CD8-positive, alpha-beta memory T cell (primary cell): ENCODE results near the gene FASN. TPM values are rescaled to one million over a fixed set of nuclear protein-coding genes. Genes with fewer than 3 reads are reported as not detected.

ENCODE experiments used
- CTCF ChIA-PET: fragments of 350-600 bp; sonication (Branson Sonifier 250); formaldehyde crosslinking; loops from one replicate; lab custom pipeline; 2021; ENCODE audit warnings: antibody characterized with exemption; lab: Charles Lee
- POLR2A ChIA-PET: fragments of 350-600 bp; sonication (Branson Sonifier 250); formaldehyde crosslinking; loops from one replicate; lab custom pipeline; 2021; ENCODE audit warnings: antibody characterized with exemption; lab: Charles Lee
- DNase-seq, 5 donors: peaks; one replicate each; pipeline versions ENCODE4 v3.0.0 to v3.0.0-alpha.2; 2020 to 2022; ENCODE audit warnings: mixed read lengths in 1 of 5
- H3K27ac ChIP-seq: one replicate; pipeline ENCODE4 v1.7.0; 2013; ENCODE audit warnings: low read depth, mild to moderate bottlenecking, low read length, moderate library complexity
- H3K27me3 ChIP-seq: 2 replicates; pipeline ENCODE4 v1.7.0; 2013; ENCODE audit warnings: low read length, mild to moderate bottlenecking; ENCODE audit not compliant: insufficient read depth, poor library complexity, severe bottlenecking
- H3K36me3 ChIP-seq: 2 replicates; pipeline ENCODE4 v1.7.0; 2013; ENCODE audit warnings: mild to moderate bottlenecking, low read length, moderate library complexity; ENCODE audit not compliant: insufficient read depth
- H3K4me1 ChIP-seq: 2 replicates; pipeline ENCODE4 v1.7.0; 2013; ENCODE audit warnings: mild to moderate bottlenecking, low read length, moderate library complexity; ENCODE audit not compliant: insufficient read depth
- H3K4me3 ChIP-seq: 2 replicates; pipeline ENCODE4 v1.7.0; 2013; ENCODE audit warnings: mild to moderate bottlenecking, low read length
- H3K9me3 ChIP-seq: 2 replicates; pipeline ENCODE4 v1.7.0; 2013; ENCODE audit warnings: mild to moderate bottlenecking, low read length
- H3K27ac Mint-ChIP-seq, 8 donors: one replicate each; pipeline ENCODE4 v1.8.0; 2020 to 2021; ENCODE audit warnings: mixed read lengths in 8 of 8, mild to moderate bottlenecking in 6 of 8, inconsistent platforms in 3 of 8, moderate library complexity in 3 of 8
- H3K27me3 Mint-ChIP-seq, 2 donors: one replicate each; pipeline ENCODE4 v1.8.0; 2020 to 2021; ENCODE audit warnings: mixed read lengths in 2 of 2, mild to moderate bottlenecking in 1 of 2, moderate library complexity in 1 of 2
- H3K36me3 Mint-ChIP-seq, 3 donors: one replicate each; pipeline ENCODE4 v1.8.0; 2020 to 2021; ENCODE audit warnings: mixed read lengths in 3 of 3, inconsistent platforms in 1 of 3, mild to moderate bottlenecking in 1 of 3
- H3K4me1 Mint-ChIP-seq, 3 donors: one replicate each; pipeline ENCODE4 v1.8.0; 2020 to 2021; ENCODE audit warnings: mixed read lengths in 3 of 3, inconsistent platforms in 1 of 3, mild to moderate bottlenecking in 1 of 3
- H3K4me3 Mint-ChIP-seq, 7 donors: one replicate each; pipeline ENCODE4 v1.8.0; 2020 to 2021; ENCODE audit warnings: mixed read lengths in 7 of 7, mild to moderate bottlenecking in 6 of 7, moderate library complexity in 4 of 7, inconsistent platforms in 2 of 7
- H3K9me3 Mint-ChIP-seq, 5 donors: one replicate each; pipeline ENCODE4 v1.8.0; 2020 to 2022; ENCODE audit warnings: mixed read lengths in 5 of 5, mild to moderate bottlenecking in 3 of 5, moderate library complexity in 2 of 5, inconsistent platforms in 1 of 5
- polyA plus RNA-seq: library from polyadenylated mRNA; unstranded; fragments of 300-500 nt; fragmentation: Illumina TruSeq; gene quantifications from one replicate; pipeline ENCODE4 v1.2.3, GENCODE V29; 2021
- total RNA-seq, 2 experiments: library from RNA; stranded (reverse); gene quantifications; one replicate each; pipeline ENCODE4 v1.2.3, GENCODE V29; 2021

The FASN gene
- total and polyA plus RNA-seq, 3 experiments from 2014 or later, result 2.7 to 259 (median 251) TPM

- ChIA-PET CTCF (interaction anchor here (1.1 to 2.7 kb wide), 3 partner anchors 15 to 102 kb away, joined by 3 to 9 read pairs (median 4); no protein-coding TSS in a partner anchor), POLR2A (no interaction called here)
- H3K27me3 ChIP-seq, result no peaks in the 10 kb centered on the region
- peaks cover 20 to 44% (median 42%) of the 10 kb centered on the region in 3 donors for H3K4me1 Mint-ChIP-seq
- peaks cover 70% of the 10 kb centered on the region for H3K4me1 ChIP-seq
- no peaks in the 10 kb centered on the region for H3K9me3 Mint-ChIP-seq
- H3K27ac ChIP-seq, result no peak overlapping the region
- H3K27me3 Mint-ChIP-seq, result peaks cover 0 to 1% of the 10 kb centered on the region in 2 donors
- no peaks in the 10 kb centered on the region for H3K36me3 ChIP-seq
- H3K9me3 ChIP-seq, result no peaks in the 10 kb centered on the region
- H3K4me3 ChIP-seq, result no peak overlapping the region
- H3K36me3 Mint-ChIP-seq, result peaks cover 0 to 5% (median 4%) of the 10 kb centered on the region in 3 donors
- H3K4me3 Mint-ChIP-seq, result peak overlapping the region in 1 of 7 donors; percentile 37
- peak overlapping the region in 2 of 8 donors; percentile 38 to 62 for H3K27ac Mint-ChIP-seq
- no peak for DNase-seq
These were observed 23.9 kb upstream of the FASN start for GRCh38 chr17:82121660-82122629.

GRCh38 chr17:82121246-82121645 is 23.2 kb upstream of the FASN start:
- Mint-ChIP-seq H3K9me3 (no peaks in the 10 kb centered on the region), H3K27ac (no peak overlapping the region), H3K4me1 (peaks cover 13 to 37% (median 35%) of the 10 kb centered on the region in 3 donors), H3K36me3 (peaks cover 0 to 6% (median 5%) of the 10 kb centered on the region in 3 donors), H3K27me3 (peaks cover 0 to 1% of the 10 kb centered on the region in 2 donors), H3K4me3 (no peak overlapping the region)
- ChIA-PET CTCF (interaction anchor here (1.1 to 2.7 kb wide), 3 partner anchors 16 to 101 kb away, joined by 3 to 9 read pairs (median 4); no protein-coding TSS in a partner anchor), POLR2A (interaction anchor here (0.9 kb wide), 1 partner anchor 15 kb away, joined by 3 read pairs; no protein-coding TSS in a partner anchor)
- H3K36me3 ChIP-seq, result no peaks in the 10 kb centered on the region
- H3K27me3 ChIP-seq, result no peaks in the 10 kb centered on the region
- H3K9me3 ChIP-seq, result no peaks in the 10 kb centered on the region
- no peak for DNase-seq
- peak overlapping the region; percentile 9 for H3K27ac ChIP-seq
- peaks cover 65% of the 10 kb centered on the region for H3K4me1 ChIP-seq
- H3K4me3 ChIP-seq, result no peak overlapping the region

GRCh38 chr17:82120148-82120547 is 22.1 kb upstream of the FASN start:
- Mint-ChIP-seq H3K36me3 (peaks cover 0 to 6% (median 5%) of the 10 kb centered on the region in 3 donors), H3K27me3 (peaks cover 0 to 1% of the 10 kb centered on the region in 2 donors), H3K4me3 (no peak overlapping the region), H3K27ac (peak overlapping the region in 1 of 8 donors; percentile 43), H3K9me3 (no peaks in the 10 kb centered on the region), H3K4me1 (peaks cover 9 to 28% (median 27%) of the 10 kb centered on the region in 3 donors)
- Histone ChIP-seq H3K4me1 (peaks cover 55% of the 10 kb centered on the region), H3K9me3 (no peaks in the 10 kb centered on the region), H3K4me3 (no peak overlapping the region), H3K27me3 (no peaks in the 10 kb centered on the region), H3K36me3 (no peaks in the 10 kb centered on the region), H3K27ac (no peak overlapping the region)
- DNase-seq, result peak in 1 of 5 donors; percentile 67
- ChIA-PET POLR2A (interaction anchor here (0.9 kb wide), 1 partner anchor 14 kb away, joined by 3 read pairs; no protein-coding TSS in a partner anchor), CTCF (interaction anchor here (1.3 kb wide), 1 partner anchor 14 kb away, joined by 4 read pairs; no protein-coding TSS in a partner anchor)

GRCh38 chr17:82118815-82119380 is 20.9 kb upstream of the FASN start:
- Mint-ChIP-seq H3K36me3 (peaks cover 0 to 5% (median 0%) of the 10 kb centered on the region in 3 donors), H3K4me1 (peaks cover 2 to 19% (median 16%) of the 10 kb centered on the region in 3 donors), H3K9me3 (no peaks in the 10 kb centered on the region), H3K27me3 (no peaks in the 10 kb centered on the region), H3K27ac (peak overlapping the region in 1 of 8 donors; percentile 21), H3K4me3 (no peak overlapping the region)
- ChIA-PET CTCF (interaction anchor here (1.1 kb wide), 1 partner anchor 8 kb away, joined by 3 read pairs; no protein-coding TSS in a partner anchor), POLR2A (no interaction called here)
- H3K27me3 ChIP-seq, result no peaks in the 10 kb centered on the region
- H3K27ac ChIP-seq, result peak overlapping the region; percentile 47
- no peaks in the 10 kb centered on the region for H3K36me3 ChIP-seq
- DNase-seq, result no peak
- H3K4me3 ChIP-seq, result no peak overlapping the region
- no peaks in the 10 kb centered on the region for H3K9me3 ChIP-seq
- peaks cover 42% of the 10 kb centered on the region for H3K4me1 ChIP-seq

- no peaks in the 10 kb centered on the region for H3K9me3 ChIP-seq
- H3K27me3 ChIP-seq, result no peaks in the 10 kb centered on the region
- Mint-ChIP-seq H3K36me3 (peaks cover 0 to 7% (median 0%) of the 10 kb centered on the region in 3 donors), H3K27me3 (no peaks in the 10 kb centered on the region), H3K4me1 (peaks cover 2 to 16% (median 10%) of the 10 kb centered on the region in 3 donors), H3K9me3 (no peaks in the 10 kb centered on the region), H3K27ac (peak overlapping the region in 2 of 8 donors; percentile 12 to 64), H3K4me3 (no peak overlapping the region)
- CTCF ChIA-PET, result interaction anchor here (1.1 kb wide), 1 partner anchor 9 kb away, joined by 3 read pairs; no protein-coding TSS in a partner anchor
- peaks cover 36% of the 10 kb centered on the region for H3K4me1 ChIP-seq
- POLR2A ChIA-PET, result no interaction called here
- no peak overlapping the region for H3K4me3 ChIP-seq
- H3K36me3 ChIP-seq, result no peaks in the 10 kb centered on the region
- no peak for DNase-seq
- H3K27ac ChIP-seq, result peak overlapping the region; percentile 43
These were observed 20.3 kb upstream of the FASN start for GRCh38 chr17:82118168-82118814.

GRCh38 chr17:82117139-82118090 is 19.4 kb upstream of the FASN start:
- Histone ChIP-seq H3K27me3 (no peaks in the 10 kb centered on the region), H3K36me3 (no peaks in the 10 kb centered on the region), H3K27ac (no peak overlapping the region), H3K4me1 (peaks cover 27% of the 10 kb centered on the region), H3K4me3 (no peak overlapping the region), H3K9me3 (no peaks in the 10 kb centered on the region)
- no peaks in the 10 kb centered on the region for H3K9me3 Mint-ChIP-seq
- H3K4me3 Mint-ChIP-seq, result no peak overlapping the region
- H3K27me3 Mint-ChIP-seq, result no peaks in the 10 kb centered on the region
- POLR2A ChIA-PET, result interaction anchor here (0.6 kb wide), 1 partner anchor 41 kb away, joined by 4 read pairs; no protein-coding TSS in a partner anchor
- DNase-seq, result no peak
- peaks cover 0 to 11% (median 5%) of the 10 kb centered on the region in 3 donors for H3K4me1 Mint-ChIP-seq
- H3K36me3 Mint-ChIP-seq, result peaks cover 0 to 7% (median 0%) of the 10 kb centered on the region in 3 donors
- CTCF ChIA-PET, result interaction anchor here (1.1 to 1.4 kb wide), 2 partner anchors 10 to 87 kb away, joined by 3 to 5 read pairs; no protein-coding TSS in a partner anchor
- H3K27ac Mint-ChIP-seq, result peak overlapping the region in 5 of 8 donors; percentile 12 to 70 (median 64)
